ENCODE results near the gene SPOPL. TPM values are rescaled to one million over a fixed set of nuclear protein-coding genes. Genes with fewer than 3 reads are reported as not detected.
"Not testable (repeated sequence)": the region's sequence is repeated elsewhere in the genome, so short reads cannot be mapped to it uniquely, and the experiment has no call there.

SPOPL gene
- total RNA-seq, 1 donor from 2014 or later: 15.1 TPM

DNA sequence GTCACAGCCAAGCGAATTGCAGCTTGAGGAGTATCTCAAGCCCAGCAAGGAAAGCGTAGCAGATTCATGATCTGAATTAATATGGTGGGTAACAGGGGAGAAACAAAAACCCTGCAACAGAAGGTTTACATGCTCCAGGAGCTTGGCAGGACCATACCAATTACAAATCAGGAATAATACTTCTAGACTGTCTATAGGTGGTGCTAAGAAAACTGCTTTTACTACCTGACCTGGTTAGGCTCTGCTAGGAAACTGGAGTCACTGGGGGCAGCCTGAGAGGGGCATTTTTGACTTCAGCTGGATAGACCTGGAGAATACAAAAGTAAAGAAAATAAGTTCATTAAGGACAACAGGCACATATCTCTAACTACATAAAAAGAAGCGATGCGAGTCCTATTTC is 24.6 kb upstream of the SPOPL start:
- H3K4me1 Mint-ChIP-seq (ENCODE audit: low read depth): no peaks in the 10 kb centered on the region
- intact Hi-C loops (cut with micrococcal nuclease): no loop called here
- H3K27ac Mint-ChIP-seq: no peak overlapping the region
- no peaks in the 10 kb centered on the region for H3K9me3 Mint-ChIP-seq
- H3K4me3 Mint-ChIP-seq (ENCODE audit: low read depth): no peak overlapping the region
- no peaks in the 10 kb centered on the region for H3K36me3 Mint-ChIP-seq (ENCODE audit: low read depth)
- H3K27me3 Mint-ChIP-seq (ENCODE audit: low read depth): peaks cover 2% of the 10 kb centered on the region
- DNase-seq (ENCODE audit: low spot score): no peak

DNA sequence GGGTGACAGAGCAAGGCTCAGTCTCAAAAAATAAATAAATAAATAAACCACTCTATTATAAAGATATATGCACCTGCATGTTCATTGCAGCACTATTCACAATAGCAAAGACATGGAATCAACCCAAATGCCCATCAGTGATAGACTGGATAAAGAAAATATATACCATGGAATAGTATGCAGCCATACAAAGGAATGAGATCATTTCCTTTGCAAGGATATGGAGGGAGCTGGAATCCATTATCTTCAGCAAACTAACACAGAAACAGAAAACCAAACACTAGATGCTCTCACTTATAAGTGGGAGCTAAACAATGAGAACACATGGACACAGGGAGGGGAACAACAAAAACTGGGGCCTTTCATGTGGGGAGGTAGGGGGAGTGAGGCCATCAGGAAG is 18.8 kb upstream of the SPOPL start:
- intact Hi-C loops (cut with micrococcal nuclease); H3K36me3 Mint-ChIP-seq (ENCODE audit: low read depth); H3K9me3 Mint-ChIP-seq; H3K27ac Mint-ChIP-seq; H3K4me3 Mint-ChIP-seq (ENCODE audit: low read depth); H3K27me3 Mint-ChIP-seq (ENCODE audit: low read depth); DNase-seq (ENCODE audit: low spot score); H3K4me1 Mint-ChIP-seq (ENCODE audit: low read depth): not testable (repeated sequence)

DNA sequence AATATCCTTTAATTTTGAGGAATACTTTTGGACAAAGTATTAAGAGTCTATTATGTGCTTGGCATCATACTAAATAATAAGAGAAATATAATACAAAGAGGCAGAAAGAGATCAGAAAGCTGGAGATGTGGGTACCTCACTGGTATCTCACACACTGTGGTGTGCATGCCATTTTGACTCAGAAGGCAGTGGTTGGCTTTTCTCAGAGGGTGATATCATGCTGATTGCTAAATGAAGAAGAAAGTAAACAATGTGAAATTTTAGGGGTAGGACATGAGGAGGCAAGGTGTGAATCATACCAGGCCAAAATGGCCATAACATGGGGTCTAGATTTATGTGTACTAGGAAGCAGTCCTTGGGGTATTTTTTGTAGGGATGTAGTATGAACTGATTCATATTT is 16.6 kb upstream of the SPOPL start:
- Mint-ChIP-seq H3K36me3 (ENCODE audit: low read depth) (no peaks in the 10 kb centered on the region), H3K27me3 (ENCODE audit: low read depth) (peaks cover 2% of the 10 kb centered on the region), H3K27ac (no peak overlapping the region), H3K9me3 (no peaks in the 10 kb centered on the region), H3K4me1 (ENCODE audit: low read depth) (no peaks in the 10 kb centered on the region), H3K4me3 (ENCODE audit: low read depth) (no peak overlapping the region)
- intact Hi-C loops (cut with micrococcal nuclease): no loop called here
- no peak for DNase-seq (ENCODE audit: low spot score)

DNA sequence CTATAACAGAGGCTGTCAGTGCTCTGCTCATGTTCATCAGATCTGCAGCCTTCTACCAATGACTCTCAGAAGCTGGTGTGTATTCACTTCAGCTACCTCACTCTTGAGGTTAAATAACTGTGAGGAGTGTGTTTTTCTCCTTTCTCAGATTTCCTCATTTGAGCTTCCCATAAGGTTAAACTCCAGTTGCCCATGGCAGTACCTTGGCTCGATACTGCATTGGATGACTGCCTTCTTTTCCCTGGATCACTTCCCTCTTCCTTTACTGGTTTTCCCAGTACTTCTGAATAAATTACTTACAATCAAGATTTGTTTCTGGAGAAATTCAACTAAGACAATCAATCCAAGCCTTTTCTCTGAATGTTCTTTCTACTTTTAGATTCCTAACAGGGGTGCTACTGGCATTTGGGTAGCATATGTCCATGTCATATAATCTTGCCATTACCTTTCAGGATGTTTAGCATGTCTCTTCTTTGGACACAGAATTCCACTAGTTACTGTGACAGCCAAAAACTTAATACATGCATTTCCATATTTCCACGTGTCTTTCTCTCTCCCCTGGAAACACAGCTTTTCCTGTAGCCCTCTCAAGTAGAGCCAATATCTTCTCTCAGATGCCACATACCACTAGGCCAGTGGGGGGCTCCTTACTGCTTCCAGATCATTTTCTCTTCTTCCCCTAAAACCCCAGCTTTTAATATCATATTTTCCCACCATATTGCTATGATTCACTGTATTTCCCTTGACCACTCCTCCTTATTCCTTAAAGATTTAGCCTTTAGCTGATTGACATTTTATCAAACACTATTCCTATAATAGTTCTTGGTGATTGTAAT is 15.0 kb upstream of the SPOPL start:
- Mint-ChIP-seq H3K36me3 (ENCODE audit: low read depth) (no peaks in the 10 kb centered on the region), H3K27me3 (ENCODE audit: low read depth) (peaks cover 2% of the 10 kb centered on the region), H3K27ac (no peak overlapping the region), H3K9me3 (no peaks in the 10 kb centered on the region), H3K4me3 (ENCODE audit: low read depth) (no peak overlapping the region), H3K4me1 (ENCODE audit: low read depth) (no peaks in the 10 kb centered on the region)
- no peak for DNase-seq (ENCODE audit: low spot score)
- intact Hi-C loops (cut with micrococcal nuclease): no loop called here

DNA sequence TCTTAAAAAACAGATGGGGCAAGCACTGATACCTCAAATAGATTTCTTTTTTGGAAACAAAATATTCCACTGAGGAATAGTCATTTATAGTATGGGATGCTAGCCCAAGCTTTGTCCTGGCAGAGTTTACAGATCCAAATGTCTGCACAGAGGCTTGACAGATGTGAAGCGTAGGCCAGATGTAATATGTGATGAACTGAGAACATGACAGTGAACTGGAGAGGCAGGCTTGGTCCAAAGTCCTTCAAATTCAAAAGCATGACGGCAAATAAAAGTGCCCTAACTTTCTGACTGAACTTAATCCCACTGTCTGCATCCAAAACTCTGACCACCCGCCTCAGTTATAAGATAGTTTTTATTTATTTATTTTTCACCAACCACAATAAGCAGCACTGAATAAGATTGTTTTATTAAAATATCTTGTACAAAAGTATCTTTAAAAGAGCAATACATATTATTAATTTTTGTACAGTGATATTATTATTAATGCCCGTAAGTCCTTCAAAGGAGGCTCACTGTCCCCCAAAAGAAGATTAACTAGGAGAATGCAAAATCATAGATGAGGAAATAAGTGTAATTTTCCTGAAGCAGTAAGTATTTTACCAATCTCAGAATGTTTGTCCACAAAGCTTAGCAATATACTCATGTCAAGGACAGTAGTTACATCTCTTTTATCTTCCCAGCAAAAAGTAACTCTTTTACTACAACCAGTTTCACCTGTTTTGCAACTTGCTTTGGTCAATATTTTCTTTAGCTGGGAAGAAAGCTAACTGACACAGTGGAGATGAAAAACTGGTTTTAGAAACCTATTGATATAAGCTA is 10.7 kb upstream of the SPOPL start:
- Mint-ChIP-seq H3K4me3 (ENCODE audit: low read depth) (no peak overlapping the region), H3K9me3 (no peaks in the 10 kb centered on the region), H3K27ac (no peak overlapping the region), H3K27me3 (ENCODE audit: low read depth) (peaks cover 4% of the 10 kb centered on the region), H3K36me3 (ENCODE audit: low read depth) (no peaks in the 10 kb centered on the region), H3K4me1 (ENCODE audit: low read depth) (peaks cover 10% of the 10 kb centered on the region)
- no peak for DNase-seq (ENCODE audit: low spot score)
- intact Hi-C loops (cut with micrococcal nuclease): no loop called here

DNA sequence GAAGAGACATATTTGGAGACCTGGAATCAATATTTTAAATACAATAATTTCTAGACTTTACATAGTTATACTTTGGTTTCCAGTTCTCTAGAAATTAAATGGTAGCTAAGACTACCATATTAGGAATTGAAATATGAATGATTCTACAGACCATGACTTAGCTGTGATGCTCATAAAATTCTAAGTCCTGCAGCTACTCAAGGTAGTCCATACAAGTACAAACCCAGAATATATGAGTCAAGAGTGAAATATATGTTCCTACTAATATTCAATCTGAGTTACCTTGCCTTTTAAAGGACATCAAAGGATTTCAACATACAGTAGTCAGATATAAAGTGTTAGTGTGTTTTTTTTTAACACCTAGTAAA is 10.1 kb upstream of the SPOPL start:
- Mint-ChIP-seq H3K27ac (no peak overlapping the region), H3K9me3 (no peaks in the 10 kb centered on the region), H3K36me3 (ENCODE audit: low read depth) (no peaks in the 10 kb centered on the region), H3K4me1 (ENCODE audit: low read depth) (peaks cover 10% of the 10 kb centered on the region), H3K27me3 (ENCODE audit: low read depth) (peaks cover 4% of the 10 kb centered on the region), H3K4me3 (ENCODE audit: low read depth) (no peak overlapping the region)
- no peak for DNase-seq (ENCODE audit: low spot score)
- intact Hi-C loops (cut with micrococcal nuclease): no loop called here

DNA sequence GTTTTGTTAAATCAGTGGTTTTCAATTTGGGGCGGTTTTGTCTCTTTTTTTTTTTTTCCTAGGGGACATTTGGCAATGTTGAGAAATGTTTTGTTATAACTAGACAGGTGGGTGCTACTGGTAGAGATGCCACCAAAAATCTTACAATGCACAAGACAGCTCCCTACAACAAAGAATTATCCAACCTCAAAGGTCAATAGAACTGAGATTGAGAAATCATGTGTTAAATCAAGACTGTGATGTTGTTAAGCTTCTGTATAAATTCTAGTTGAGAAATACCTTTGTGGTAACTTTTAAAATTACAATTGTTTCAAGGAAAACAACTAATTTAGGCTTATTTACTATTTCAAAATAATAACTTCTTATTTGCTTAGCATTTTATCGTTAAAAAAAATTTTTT is 9.4 kb upstream of the SPOPL start:
- Mint-ChIP-seq H3K36me3 (ENCODE audit: low read depth) (no peaks in the 10 kb centered on the region), H3K9me3 (no peaks in the 10 kb centered on the region), H3K27ac (no peak overlapping the region), H3K4me1 (ENCODE audit: low read depth) (peaks cover 10% of the 10 kb centered on the region), H3K27me3 (ENCODE audit: low read depth) (peaks cover 4% of the 10 kb centered on the region), H3K4me3 (ENCODE audit: low read depth) (no peak overlapping the region)
- no peak for DNase-seq (ENCODE audit: low spot score)
- intact Hi-C loops (cut with micrococcal nuclease): no loop called here

DNA sequence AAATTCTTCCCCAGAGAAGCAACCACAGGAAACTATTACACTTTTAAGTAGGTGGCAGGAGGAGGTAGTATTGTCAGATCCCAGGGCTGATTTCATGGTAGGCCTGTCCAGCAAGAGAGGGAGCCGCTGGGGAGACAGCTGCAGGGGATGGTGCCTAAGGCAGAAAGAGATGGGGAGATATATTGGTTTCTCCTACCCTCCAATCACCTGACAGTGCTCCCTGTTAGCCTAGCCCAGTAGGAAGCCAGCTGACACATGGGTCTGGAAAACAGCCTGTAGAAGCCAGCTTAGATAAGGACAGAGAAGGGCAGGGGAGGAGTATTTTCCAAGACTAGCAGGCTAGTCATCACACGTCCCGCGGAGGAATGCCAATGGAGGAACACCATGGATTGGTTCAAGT is 8.2 kb upstream of the SPOPL start:
- no peak for DNase-seq (ENCODE audit: low spot score)
- H3K4me1 Mint-ChIP-seq (ENCODE audit: low read depth): peaks cover 10% of the 10 kb centered on the region
- peaks cover 9% of the 10 kb centered on the region for H3K27me3 Mint-ChIP-seq (ENCODE audit: low read depth)
- H3K4me3 Mint-ChIP-seq (ENCODE audit: low read depth): no peak overlapping the region
- intact Hi-C loops (cut with micrococcal nuclease): no loop called here
- H3K9me3 Mint-ChIP-seq: no peaks in the 10 kb centered on the region
- no peak overlapping the region for H3K27ac Mint-ChIP-seq
- no peaks in the 10 kb centered on the region for H3K36me3 Mint-ChIP-seq (ENCODE audit: low read depth)

DNA sequence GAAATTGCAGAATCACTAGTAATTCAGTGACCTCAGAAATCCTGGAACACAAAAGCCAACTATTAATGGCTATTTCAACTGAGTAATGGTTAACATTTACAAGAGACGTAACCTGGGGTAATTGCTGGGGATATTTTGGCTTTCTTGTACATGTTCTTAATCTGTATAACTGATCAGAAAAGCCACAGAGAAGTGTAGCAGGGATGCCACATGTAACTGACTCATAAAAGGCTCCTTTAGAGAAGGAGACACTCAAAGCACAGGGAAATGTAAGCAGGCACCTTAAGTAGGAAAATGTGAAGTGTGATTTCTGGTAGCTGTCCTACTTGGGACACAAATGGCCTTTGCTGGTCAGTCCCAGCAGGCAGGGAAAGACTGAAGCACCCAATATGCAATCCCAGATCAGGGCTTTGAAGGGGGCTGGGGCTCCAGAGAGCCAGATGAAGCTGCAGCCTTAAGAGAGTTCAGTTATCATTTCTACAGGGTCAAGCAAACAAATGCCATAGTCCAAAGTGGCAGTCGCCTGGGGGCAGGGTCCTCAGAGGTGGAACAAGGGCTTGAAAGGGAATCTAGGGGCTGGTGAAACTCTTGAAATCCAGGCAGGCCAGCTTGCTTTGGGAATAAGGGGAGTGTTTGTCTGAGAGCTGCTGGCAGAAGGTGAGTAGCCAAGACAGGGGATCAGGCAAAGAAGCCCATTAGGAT is 7.2 kb upstream of the SPOPL start:
- no peaks in the 10 kb centered on the region for H3K9me3 Mint-ChIP-seq
- H3K27me3 Mint-ChIP-seq (ENCODE audit: low read depth): peaks cover 12% of the 10 kb centered on the region
- DNase-seq (ENCODE audit: low spot score): no peak
- no peak overlapping the region for H3K27ac Mint-ChIP-seq
- H3K36me3 Mint-ChIP-seq (ENCODE audit: low read depth): no peaks in the 10 kb centered on the region
- H3K4me1 Mint-ChIP-seq (ENCODE audit: low read depth): peaks cover 10% of the 10 kb centered on the region
- H3K4me3 Mint-ChIP-seq (ENCODE audit: low read depth): no peak overlapping the region
- intact Hi-C loops (cut with micrococcal nuclease): no loop called here

DNA sequence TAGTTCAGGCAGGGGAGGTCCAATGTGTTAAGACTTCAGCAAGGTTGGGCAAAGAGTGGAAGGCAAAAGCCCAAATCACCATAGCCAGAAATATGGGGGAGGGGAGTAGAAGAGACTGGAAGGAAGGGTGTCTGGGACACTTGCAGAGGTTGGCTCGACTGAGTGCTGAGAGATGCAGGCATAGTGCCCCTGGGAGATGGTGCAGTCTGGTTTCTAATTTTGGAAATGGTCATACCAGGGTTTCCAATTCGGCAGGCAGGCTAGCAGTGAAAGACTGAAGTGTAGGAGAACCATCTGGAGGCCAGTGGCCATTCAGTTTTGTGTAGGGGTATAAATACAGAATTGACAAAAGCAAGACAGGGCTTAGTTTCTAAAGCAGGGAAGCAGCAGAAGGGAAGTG is 6.2 kb upstream of the SPOPL start:
- intact Hi-C loops (cut with micrococcal nuclease): no loop called here
- no peaks in the 10 kb centered on the region for H3K9me3 Mint-ChIP-seq
- peaks cover 21% of the 10 kb centered on the region for H3K27me3 Mint-ChIP-seq (ENCODE audit: low read depth)
- H3K4me1 Mint-ChIP-seq (ENCODE audit: low read depth): peaks cover 10% of the 10 kb centered on the region
- no peaks in the 10 kb centered on the region for H3K36me3 Mint-ChIP-seq (ENCODE audit: low read depth)
- H3K4me3 Mint-ChIP-seq (ENCODE audit: low read depth): no peak overlapping the region
- no peak for DNase-seq (ENCODE audit: low spot score)
- H3K27ac Mint-ChIP-seq: no peak overlapping the region

DNA sequence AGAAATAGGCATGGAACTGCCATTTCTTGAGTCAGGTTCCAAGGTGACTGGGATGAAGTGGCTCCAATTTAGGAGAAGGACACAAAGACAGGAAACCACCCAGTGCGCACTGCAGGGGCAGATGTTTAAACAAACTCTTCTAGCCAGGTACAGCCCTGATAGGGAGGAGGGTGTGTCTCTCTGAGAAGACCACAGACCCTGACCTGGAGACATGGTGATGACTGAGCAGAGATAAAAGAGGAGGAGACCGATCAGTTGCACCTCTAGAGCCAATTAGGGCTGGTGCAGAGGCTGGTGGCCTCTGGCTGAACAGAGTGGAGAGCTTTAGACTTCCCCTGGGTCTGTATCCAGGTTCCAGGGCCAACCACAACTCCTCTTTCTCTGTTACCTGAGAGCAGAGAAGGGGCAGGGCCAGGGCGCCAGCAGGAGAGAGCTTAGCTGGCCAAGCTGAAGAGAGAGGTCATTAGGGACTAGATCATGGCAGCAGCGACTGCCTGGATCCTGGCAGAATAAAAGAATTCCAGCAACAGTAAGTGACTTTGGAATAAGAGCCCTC is 5.4 kb upstream of the SPOPL start:
- no peaks in the 10 kb centered on the region for H3K36me3 Mint-ChIP-seq (ENCODE audit: low read depth)

DNA sequence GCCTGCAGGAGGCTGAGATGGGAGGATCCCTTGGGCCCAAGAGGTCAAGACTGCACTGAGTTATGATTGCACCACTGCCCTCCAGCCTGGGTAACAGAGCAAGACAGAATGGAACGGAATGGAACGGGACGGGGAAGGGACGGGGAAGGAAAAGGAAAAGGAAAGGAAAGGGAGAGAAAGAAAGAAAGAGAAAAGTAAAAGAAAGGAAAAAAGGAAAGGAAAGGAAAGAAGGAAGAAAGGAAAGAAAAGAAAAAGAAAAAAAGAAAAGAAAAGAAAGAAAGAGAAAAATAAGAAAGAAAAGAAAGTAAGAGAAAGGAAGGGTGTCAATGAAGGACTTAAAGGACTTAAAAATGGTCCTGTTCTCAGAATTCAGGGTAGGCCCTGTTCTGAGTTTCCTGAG is 4.3 kb upstream of the SPOPL start:
- DNase-seq (ENCODE audit: low spot score): no peak
- intact Hi-C loops (cut with micrococcal nuclease): no loop called here
- Mint-ChIP-seq H3K9me3 (no peaks in the 10 kb centered on the region), H3K27ac (no peak overlapping the region), H3K4me1 (ENCODE audit: low read depth) (peaks cover 14% of the 10 kb centered on the region), H3K36me3 (ENCODE audit: low read depth) (no peaks in the 10 kb centered on the region), H3K4me3 (ENCODE audit: low read depth) (no peak overlapping the region), H3K27me3 (ENCODE audit: low read depth) (peaks cover 21% of the 10 kb centered on the region)

More for the DNA sequence above, 5.4 kb upstream of the SPOPL start:
- H3K27ac Mint-ChIP-seq: no peak overlapping the region
- DNase-seq (ENCODE audit: low spot score): no peak
- H3K4me3 Mint-ChIP-seq (ENCODE audit: low read depth): no peak overlapping the region
- H3K9me3 Mint-ChIP-seq: no peaks in the 10 kb centered on the region
- intact Hi-C loops (cut with micrococcal nuclease): no loop called here
- H3K27me3 Mint-ChIP-seq (ENCODE audit: low read depth): peaks cover 21% of the 10 kb centered on the region
- H3K4me1 Mint-ChIP-seq (ENCODE audit: low read depth): peaks cover 11% of the 10 kb centered on the region
